ENCODE results near the gene HIPK2.

- TF ChIP-seq EZH2phosphoT487 (IDR thresholded peaks at IDR 0.05; ENCODE audit: unreplicated experiment) (no peak), CTCF (conservative IDR thresholded peaks at IDR 0.05; ENCODE audit: low read depth in 2 of 2) (no peak), EZH2 (IDR thresholded peaks at IDR 0.05; ENCODE audit: low read depth, unreplicated experiment) (no peak), POLR2AphosphoS5 (IDR thresholded peaks at IDR 0.05; ENCODE audit: low read depth) (no peak), ZNF331 (CRISPR knock-in tag; IDR thresholded peaks at IDR 0.05; ENCODE audit: low read depth) (no peak), CREB1 (CRISPR knock-in tag; IDR thresholded peaks at IDR 0.05; ENCODE audit: low read depth) (no peak), NANOG (IDR thresholded peaks at IDR 0.05; ENCODE audit: borderline replicate concordance) (no peak), ETS1 (IDR thresholded peaks at IDR 0.05) (no peak)
Measured at GRCh38 chr7:139631520-139632031, 146.2 kb downstream of the HIPK2 start.

All from GM23338 (cell line).